Kidney tubule cell (primary cell): ENCODE measurements around the gene ATP13A4.

Experiments
- DNase-seq: peaks from one replicate; pipeline ENCODE4 v3.0.0-alpha.2; 2018; ENCODE audit warnings: low spot score

Gene ATP13A4, protein sequence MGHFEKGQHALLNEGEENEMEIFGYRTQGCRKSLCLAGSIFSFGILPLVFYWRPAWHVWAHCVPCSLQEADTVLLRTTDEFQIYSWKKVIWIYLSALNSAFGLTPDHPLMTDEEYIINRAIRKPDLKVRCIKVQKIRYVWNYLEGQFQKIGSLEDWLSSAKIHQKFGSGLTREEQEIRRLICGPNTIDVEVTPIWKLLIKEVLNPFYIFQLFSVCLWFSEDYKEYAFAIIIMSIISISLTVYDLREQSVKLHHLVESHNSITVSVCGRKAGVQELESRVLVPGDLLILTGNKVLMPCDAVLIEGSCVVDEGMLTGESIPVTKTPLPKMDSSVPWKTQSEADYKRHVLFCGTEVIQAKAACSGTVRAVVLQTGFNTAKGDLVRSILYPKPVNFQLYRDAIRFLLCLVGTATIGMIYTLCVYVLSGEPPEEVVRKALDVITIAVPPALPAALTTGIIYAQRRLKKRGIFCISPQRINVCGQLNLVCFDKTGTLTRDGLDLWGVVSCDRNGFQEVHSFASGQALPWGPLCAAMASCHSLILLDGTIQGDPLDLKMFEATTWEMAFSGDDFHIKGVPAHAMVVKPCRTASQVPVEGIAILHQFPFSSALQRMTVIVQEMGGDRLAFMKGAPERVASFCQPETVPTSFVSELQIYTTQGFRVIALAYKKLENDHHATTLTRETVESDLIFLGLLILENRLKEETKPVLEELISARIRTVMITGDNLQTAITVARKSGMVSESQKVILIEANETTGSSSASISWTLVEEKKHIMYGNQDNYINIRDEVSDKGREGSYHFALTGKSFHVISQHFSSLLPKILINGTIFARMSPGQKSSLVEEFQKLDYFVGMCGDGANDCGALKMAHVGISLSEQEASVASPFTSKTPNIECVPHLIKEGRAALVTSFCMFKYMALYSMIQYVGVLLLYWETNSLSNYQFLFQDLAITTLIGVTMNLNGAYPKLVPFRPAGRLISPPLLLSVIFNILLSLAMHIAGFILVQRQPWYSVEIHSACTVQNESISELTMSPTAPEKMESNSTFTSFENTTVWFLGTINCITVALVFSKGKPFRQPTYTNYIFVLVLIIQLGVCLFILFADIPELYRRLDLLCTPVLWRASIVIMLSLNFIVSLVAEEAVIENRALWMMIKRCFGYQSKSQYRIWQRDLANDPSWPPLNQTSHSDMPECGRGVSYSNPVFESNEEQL

DNA sequence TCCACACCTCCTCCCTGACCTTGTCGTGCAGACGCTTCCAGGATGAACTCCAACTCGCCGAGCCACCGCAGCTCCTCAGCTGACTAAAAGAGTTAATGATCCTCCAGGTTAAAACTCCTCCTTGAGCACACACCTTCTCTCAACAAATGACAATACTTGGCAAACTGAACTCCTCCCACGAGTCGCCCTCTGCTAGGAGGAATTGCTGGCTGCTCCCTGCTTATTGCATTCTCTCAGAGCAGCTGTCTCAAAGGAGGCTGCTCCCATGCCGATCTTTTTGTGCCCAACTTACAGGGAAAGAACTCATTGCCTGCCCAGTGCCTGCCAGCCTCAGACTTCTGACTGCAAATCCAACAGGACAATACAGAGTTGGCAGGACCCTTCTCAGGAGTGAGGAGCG, at the start of gene ATP13A4:
Gene ATP13A4, minus strand, starts transcription at position 85 of the 400 bp plus-strand sequence. CDS start 96 bp downstream, outside the sequence.
- DNase-seq = peak; percentile 80

DNA sequence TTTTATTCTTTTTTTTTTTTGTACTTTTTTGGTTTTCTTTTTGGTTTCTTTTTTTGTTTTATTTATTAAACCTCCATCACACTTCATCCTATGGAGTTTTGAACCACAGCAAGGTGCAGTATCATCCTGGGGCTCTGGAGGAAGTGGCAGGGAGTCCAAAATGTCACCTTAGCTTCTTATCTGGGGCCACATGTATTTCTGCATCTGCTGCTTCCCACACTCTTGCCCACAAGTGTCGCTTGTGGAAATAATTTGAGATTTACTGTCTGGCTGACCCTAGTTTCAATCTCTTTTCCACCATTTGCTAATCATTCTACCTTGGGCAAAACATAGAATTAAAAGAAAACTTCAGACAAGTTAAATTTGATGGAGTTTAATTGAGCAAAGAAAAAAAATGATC, 44.7 kb upstream of the ATP13A4 start:
- DNase-seq = no peak

DNA sequence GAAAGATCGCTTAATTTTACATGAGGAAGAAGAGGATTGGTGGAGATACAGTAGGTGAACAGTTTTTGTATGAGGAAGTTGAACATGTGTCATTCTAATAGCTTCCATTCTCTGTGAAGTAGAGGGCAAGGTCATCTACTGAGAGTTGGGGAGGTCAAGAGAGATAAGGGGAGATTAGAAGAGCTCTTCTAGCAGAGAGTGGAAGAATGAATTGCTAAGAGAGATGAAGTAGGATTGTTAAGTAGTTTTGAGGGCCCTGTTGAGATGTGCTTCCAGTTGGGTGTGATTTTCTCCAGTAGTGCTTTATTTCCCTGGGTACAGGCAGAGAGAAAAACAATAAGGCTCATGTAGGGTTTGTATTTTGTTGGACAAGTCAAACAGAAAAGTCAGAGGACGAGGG, 43.5 kb upstream of the ATP13A4 start:
- no peak for DNase-seq

DNA sequence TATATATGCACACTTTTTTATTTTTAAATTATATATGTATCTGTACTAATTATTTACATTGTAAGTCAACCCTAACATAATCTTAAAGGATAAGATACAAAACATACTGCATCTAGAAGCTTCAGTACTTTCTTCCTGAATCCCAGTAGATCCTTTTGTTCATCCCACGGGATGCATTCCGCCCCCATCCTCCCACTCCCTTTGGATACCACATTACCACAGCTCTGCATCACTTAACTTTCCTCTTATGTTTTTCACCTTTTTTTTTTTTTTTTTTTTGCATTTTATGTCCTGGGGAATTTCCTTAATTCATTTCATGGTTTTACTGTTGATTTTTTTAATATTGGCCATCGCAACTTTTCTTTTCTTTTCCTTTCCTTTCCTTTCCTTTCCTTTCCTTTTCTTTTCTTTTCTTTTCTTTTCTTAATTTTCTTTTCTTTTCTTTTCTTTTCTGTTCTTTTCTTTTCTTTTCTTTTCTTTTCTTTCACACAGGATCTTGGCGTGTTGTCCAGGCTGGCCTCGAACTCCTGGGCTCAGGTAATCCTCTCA, 41.3 kb upstream of the ATP13A4 start:
- no peak for DNase-seq

DNA sequence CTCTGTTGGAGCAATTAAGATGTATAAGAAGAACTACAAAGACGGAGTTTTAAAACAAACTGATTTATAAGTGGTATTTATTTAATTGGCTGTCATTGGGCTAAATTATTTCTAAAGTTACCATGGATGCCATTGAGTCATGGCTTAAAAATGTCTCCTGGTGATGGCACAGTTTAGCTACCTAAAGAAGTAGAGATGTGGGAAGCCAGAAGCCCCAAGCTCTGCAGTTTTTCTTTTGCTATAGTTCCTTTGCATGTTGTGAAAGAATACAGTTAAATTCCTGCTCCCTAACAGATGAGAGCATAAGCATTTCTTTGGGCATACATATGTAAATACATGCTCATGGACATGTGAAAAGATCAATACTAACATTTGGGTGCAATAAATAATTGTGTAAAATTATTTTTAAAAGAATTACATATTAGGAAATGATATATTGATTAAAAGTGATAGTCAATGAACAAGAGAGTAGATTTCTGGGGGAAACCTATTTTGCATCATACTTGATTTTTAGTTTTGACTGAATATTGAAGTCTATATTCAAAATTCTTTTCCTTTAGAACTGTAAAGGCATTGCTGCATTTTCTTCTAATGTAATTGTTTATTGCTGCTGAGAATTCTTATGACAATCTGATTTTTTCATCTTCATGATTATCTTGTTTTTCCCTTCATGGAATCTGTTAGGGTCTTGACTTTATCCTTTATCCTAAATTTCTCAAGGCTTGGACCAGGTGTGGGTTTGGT, 40.4 kb upstream of the ATP13A4 start:
- peak; percentile 51 for DNase-seq

DNA sequence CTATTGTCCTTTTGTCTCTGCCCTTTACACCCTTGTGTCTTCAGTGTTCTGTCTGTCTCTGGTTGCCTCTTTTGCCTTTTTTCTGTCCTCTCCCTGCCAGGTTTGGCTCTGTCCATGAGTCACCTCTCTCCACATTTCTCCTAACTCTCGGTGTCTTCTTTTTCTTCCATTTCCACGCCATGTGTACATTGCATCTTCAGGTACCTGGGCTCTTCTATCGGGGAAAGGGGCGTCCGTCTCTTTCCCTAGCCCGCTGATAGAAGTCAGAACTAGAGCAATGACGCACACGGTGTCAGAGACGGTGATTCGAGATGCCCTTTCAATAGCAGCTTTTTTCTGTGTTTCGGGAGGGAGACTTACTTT, 39.0 kb upstream of the ATP13A4 start:
- DNase-seq = peak; percentile 36

DNA sequence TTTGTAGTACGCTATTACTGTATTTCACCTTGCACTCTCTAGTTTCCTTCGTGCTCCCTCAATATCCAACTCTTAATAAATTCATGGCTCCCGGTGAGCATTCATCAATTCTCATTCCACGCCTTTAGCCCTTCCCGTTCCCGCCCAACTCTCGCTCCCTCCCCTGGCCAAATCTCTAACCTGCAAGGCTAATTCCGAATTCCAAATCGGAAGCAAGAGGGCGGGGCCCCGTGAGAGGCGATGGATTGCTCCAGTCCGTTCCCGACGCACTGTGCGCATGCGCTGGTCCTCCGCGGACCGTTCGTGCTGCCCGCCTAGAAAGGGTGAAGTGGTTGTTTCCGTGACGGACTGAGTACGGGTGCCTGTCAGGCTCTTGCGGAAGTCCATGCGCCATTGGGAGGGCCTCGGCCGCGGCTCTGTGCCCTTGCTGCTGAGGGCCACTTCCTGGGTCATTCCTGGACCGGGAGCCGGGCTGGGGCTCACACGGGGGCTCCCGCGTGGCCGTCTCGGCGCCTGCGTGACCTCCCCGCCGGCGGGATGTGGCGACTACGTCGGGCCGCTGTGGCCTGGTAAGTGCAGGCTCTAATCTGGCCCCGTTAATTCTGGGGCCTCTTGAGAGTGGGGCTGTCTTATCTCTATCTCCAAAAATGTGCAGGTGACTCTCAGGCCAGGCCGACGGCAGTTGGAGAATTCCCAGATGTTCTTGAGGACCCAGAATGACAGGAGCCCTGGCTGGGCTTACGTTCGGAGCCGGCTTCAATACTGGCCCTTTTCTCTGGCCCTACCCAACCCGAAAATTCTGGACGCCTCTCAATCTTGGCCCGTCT, 38.4 kb upstream of the ATP13A4 start, which contains the start of gene OPA1:
Gene OPA1, plus strand, starts transcription at position 368 of the 827 bp plus-strand sequence. Its CDS starts 170 bp downstream, at position 538.
- peak; percentile 99 for DNase-seq

DNA sequence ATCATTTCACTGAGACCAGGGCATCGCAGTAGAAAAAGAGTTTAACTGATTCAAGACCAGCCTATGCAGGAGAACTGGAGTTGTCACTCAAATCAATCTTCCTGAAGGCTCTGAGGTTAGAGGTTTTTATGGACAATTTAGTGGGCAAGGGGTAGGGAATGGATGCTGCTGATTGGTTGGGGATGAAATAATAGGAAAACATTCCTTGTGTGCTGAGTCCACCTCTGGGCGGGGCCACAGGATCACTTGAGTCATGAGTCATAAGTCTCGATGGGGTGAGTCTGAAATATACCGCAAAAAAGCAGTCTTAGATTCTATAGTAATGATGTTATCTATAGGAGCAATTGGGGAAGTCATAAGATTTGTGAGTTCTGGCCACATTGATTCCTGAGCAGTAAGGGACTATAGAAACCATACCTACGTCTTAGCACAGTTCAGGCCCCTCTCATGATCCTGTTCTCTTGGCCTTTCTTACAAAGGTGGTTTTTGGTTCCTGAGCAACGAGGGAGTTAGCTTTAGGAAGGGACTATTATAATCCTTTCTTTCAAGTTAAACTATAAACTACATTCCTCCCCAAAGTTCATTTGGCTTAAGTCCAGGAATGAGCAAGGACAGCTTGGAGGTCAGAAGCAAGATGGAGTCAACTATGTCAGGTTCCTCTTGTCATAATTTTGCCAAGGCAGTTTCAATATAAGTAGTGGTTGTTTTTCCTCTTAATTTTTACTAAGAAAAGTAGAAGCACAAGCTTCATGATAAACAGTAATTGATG, 35.6 kb upstream of the ATP13A4 start:
- DNase-seq = peak; percentile 70

DNA sequence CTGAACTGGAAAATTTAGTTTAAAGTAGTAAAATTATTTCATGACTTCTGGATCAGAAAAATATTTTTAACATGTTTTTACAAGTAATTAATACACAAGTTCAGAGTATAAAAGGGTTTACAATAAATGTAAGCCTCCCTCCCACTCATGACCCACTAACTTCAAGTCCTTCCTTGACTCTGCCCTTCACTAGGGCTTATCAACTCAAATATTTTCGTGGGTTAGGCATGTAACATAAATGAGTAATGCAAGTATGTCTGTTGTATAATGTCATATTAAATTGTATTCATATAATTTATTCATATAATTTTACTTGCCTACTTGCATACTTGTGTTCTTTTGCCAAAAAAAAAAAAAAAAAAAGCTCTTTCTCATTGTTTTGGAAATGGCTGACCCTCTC, 34.9 kb upstream of the ATP13A4 start:
- no peak for DNase-seq

DNA sequence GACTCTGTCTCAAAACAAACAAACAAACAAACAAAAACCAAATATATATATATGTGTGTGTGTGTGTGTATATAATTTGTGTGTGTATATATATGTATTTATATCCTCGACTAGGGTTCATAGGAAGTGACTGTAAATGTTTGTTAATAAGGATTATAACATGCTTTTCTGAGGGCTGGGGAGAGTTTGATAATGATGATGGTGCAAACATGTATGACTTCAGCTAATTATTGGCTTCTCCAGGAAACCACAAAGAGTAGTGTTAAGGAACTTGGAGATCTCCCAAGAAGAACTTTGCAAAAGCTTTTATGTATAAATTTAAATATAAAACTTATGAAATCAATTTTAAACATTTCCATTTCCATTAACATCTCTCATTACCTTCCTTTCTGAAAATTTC, 34.4 kb upstream of the ATP13A4 start:
- no peak for DNase-seq

DNA sequence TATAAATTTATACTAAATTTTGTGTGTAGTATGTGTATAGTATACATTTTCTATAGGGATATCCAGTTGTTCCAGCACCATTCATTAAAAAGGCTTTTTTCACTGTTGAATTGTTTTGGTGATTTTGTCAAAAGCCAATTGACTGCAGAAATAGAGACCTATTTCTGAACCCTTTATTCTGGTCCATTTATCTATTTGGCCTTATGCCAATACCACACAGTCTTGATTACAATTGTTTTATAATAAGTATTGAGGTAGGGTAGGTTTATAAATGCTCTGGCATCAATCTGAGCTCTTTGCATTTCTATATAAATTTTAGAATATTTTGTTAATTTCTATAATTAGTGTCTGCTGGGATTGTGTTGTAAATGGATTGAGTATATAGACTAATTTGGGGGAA, 31.8 kb upstream of the ATP13A4 start:
- DNase-seq = no peak

DNA sequence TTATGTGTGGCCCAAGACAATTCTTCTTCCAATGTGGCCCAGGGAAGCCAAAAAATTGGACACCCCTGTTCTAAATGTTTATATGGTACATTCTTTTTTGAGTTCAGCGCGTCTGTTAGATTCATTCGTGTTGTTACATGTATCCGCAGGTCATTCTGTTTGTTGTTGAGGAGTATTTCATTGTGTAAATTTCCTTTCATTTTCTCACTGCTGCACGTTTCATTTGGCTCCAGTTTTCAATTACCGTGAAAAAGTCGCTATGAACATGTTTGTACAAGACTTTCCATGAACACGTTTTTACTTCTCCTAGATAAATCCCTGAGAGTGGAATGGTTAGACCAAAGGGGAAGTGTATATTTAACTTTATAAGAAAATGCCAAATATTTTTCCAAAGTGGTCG, 30.8 kb upstream of the ATP13A4 start:
- DNase-seq = no peak

DNA sequence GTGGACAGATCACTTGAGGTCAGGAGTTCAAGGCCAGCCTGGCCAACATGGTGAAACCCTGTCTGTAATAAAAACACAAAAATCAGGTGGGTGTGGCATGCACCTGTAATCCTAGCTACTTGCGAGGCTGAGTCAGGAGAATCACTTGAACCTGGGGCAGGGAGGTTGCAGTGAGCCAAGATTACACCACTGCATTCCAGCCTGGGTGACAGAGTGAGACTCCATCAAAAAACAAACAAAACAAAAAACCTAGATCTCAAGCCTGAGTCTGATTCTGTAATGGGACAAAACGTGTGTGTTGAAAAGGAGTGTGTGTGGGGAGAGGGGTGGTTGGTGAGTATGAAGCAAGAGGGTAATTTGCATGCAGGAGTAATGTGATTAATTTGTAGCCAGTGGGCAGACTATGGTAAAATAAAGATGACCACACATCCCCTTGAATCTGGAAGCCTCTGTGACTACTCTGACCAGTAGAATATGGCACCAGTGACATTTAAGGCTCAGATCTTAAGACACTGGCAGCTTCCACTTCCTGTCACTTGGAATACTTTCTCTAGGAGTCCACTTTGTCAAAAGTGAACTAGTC, 19.9 kb upstream of the ATP13A4 start:
- DNase-seq = peak; percentile 17

DNA sequence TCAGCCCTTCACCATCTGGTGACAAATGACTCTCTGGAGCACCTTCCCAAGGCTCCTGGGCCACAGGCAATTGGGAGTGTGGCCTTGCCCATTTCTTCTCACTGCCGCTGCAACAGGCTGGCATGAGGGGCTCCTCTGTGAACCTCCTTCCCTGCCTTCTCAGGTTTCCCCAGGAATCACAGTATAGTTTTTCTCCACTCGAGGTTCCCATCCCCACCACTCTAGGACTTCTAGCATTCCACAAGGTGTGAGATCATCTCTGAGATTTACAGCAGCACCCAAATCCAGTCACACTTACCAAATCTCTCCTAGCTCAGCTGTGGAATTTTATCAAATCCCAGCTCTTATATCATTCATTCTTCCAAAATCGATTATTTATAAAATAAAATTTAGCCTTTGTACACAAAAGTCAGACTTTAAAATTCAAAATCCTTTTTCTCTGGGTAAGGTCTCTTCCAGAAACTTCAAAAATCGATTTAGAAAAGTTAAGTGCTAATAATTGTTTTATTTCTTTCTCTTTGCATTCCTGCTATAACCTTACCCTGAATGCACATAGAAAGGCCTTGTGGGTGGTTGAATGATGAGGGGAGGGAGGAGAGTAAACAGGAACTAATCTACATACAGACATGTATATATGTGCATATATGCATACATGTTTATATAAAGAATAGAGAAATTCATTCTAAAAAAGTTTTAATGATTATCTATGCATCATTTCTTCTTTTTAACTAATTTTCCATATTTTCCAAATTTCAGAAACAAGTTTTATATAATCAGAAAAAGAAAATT, 18.9 kb upstream of the ATP13A4 start:
- DNase-seq = peak; percentile 18

DNA sequence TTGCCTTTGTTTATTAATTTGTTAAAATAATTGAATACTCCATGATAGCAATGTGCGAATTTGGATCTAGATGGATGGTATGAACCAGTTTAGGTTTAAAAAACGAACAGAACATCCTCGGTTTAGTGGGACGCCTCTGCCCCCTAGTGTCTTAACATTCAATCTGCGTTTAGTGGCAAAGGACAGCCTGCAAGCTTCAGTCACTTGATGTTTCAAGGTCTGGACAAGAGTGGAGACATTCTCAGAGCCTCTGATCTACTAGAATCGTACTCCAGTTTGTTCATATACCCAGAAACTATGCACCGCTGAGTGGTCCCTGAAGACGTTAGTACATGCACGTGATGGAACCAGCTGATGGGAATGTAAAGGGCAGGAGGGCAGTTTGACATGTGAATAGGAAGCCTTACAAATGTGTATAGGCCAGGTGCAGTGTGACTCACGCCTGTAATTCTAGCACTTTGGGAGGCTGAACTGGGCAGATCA, 17.8 kb upstream of the ATP13A4 start:
- peak; percentile 64 for DNase-seq

DNA sequence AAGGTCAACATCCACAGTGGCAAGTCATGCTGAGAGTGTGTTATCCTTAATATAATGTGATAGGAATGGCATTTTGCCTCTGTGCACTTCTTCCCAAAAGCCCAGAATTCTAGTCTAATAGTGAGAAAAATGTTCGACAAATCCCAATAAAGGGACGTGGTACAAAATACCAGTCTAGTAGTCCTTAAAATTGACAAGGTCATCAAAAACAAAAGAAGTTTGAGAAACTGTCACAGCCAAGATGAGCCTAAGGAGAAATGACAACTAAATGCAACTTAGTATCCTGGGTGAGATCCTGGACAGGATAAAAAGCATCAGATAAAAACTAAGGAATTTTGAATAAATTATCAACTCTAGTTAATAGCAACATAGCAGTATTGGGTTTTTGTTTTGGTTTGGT, 14.4 kb upstream of the ATP13A4 start:
- DNase-seq = no peak

DNA sequence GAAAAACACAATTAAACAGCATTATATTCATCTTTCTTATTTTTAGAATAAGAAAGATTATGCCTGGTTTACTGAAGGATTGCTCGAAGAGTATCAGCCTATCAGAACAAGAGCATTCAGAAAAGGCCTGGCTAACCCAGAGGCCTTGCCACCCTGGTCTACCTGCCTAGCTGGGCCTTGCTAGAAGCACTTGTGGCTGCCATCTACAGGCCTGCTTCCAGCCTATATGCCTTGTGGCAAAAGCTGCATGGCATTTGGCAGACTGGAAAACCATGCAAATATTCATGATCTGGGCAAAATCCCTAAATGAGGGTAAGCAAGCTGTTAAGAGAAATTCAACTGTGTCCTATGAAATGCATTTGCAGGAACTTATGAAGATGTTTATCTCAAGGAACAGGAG, 9.3 kb upstream of the ATP13A4 start:
- peak; percentile 33 for DNase-seq

DNA sequence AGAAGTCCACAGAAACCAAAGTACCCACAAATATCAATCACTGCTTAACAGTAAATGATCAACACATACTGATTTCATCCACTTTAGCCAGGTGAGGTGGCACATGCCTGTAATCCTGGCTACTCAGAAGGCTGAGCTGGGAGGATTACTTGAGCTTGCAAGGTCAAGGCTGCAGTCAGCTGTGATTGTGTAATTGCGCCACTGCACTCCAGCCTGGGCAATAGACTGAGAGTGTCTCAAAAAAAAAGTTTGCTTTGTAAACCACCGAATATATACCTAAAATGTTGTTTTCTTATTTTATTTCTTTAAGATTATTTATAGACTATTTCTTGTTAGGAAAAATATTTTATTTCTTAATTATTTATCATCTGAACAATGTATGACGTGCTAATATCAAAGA, 8.7 kb upstream of the ATP13A4 start:
- no peak for DNase-seq
